A673 (cell line): ENCODE results near the gene NEURL3. TPM values are rescaled to one million over a fixed set of nuclear protein-coding genes. Genes with fewer than 3 reads are reported as not detected.

Source experiments
- BruUV-seq: library from RNA; stranded (reverse); fragments of 400-500 nt; replicated peaks from 2 replicates; lab custom pipeline; 2021; lab: Mats Ljungman, UMichigan
- CTCF ChIA-PET: fragments of 300-600 bp; sonication (Branson Sonifier 250); formaldehyde crosslinking; loops from one replicate; lab custom pipeline; 2022; ENCODE audit warnings: antibody characterized with exemption; lab: Charles Lee
- POLR2A ChIA-PET: fragments of 300-600 bp; sonication (Branson Sonifier 250); formaldehyde crosslinking; loops from one replicate; lab custom pipeline; 2022; ENCODE audit warnings: antibody characterized with exemption; ENCODE audit not compliant: low non-redundant PET; lab: Charles Lee
- DNase-seq: peaks from one replicate; pipeline ENCODE4 v3.0.0-alpha.2; 2015; ENCODE audit warnings: low spot score
- H3K27ac ChIP-seq: fragments of 200-600 bp; sonication (generic); 2 replicates; pipeline ENCODE4 v1.5.1; 2016; ENCODE audit warnings: mixed run types, low read depth, mild to moderate bottlenecking, mixed read lengths, antibody characterized with exemption, low read length; ENCODE audit not compliant: poor library complexity, severe bottlenecking
- H3K27me3 ChIP-seq: fragments of 200-600 bp; sonication (generic); replicated peaks from 2 replicates; pipeline ENCODE4 v1.6.1; 2017; ENCODE audit warnings: mixed run types, low read depth, mild to moderate bottlenecking, mixed read lengths, antibody characterized with exemption, low read length; ENCODE audit not compliant: insufficient read depth, poor library complexity
- H3K36me3 ChIP-seq: fragments of 200-600 bp; sonication (generic); 2 replicates; pipeline ENCODE4 v1.6.1; 2016; ENCODE audit warnings: mixed run types, mild to moderate bottlenecking, mixed read lengths, antibody characterized with exemption, low read length; ENCODE audit not compliant: insufficient read depth, poor library complexity, severe bottlenecking
- H3K4me1 ChIP-seq: fragments of 200-600 bp; sonication (generic); 2 replicates; pipeline ENCODE4 v1.6.1; 2017; ENCODE audit warnings: mixed run types, mild to moderate bottlenecking, mixed read lengths, antibody characterized with exemption, low read length; ENCODE audit not compliant: insufficient read depth, poor library complexity, severe bottlenecking
- H3K4me3 ChIP-seq: fragments of 200-600 bp; sonication (generic); 2 replicates; pipeline ENCODE4 v1.5.1; 2016; ENCODE audit warnings: low read depth, mixed run types, mild to moderate bottlenecking, mixed read lengths, low read length; ENCODE audit not compliant: poor library complexity, severe bottlenecking
- H3K9me3 ChIP-seq: fragments of 200-600 bp; sonication (generic); 2 replicates; pipeline ENCODE4 v1.6.1; 2016; ENCODE audit warnings: mixed run types, low read depth, mild to moderate bottlenecking, mixed read lengths, antibody characterized with exemption, low read length; ENCODE audit not compliant: poor library complexity, severe bottlenecking
- CTCF ChIP-seq: fragments of 300-800, 200-600 bp; sonication (generic); conservative IDR thresholded peaks from 2 replicates; pipeline ENCODE4 v1.5.1; 2017; ENCODE audit warnings: low read depth, mild to moderate bottlenecking, antibody characterized with exemption, low read length, moderate library complexity, mixed read lengths
- EZH2 ChIP-seq: fragments of 200-600 bp; sonication (generic); IDR thresholded peaks from 2 replicates; pipeline ENCODE4 v1.6.1; 2017; ENCODE audit warnings: borderline replicate concordance, low read depth, mild to moderate bottlenecking, mixed read lengths, antibody characterized with exemption, low read length; ENCODE audit not compliant: poor library complexity, severe bottlenecking
- intact Hi-C: fragments of 100-400 bp; cut with micrococcal nuclease; formaldehyde crosslinking; loops from one replicate; pipeline ENCODE4 v1.10.0; 2022; ENCODE audit not compliant: unreplicated experiment
- total RNA-seq: library from RNA; stranded (reverse); gene quantifications from 2 replicates; pipeline ENCODE4 v1.2.3, GENCODE V29; 2021

NEURL3 gene
- total RNA-seq, 1 experiment from 2014 or later = not detected

- Histone ChIP-seq H3K9me3 (no peaks in the 10 kb centered on the region), H3K4me1 (peaks cover 16% of the 10 kb centered on the region), H3K27me3 (no peaks in the 10 kb centered on the region), H3K36me3 (no peaks in the 10 kb centered on the region), H3K4me3 (no peak overlapping the region), H3K27ac (no peak overlapping the region)
- ChIA-PET POLR2A (interaction anchor here (0.6 kb wide), 1 partner anchor 1939 kb away, joined by 6 read pairs; no protein-coding TSS in a partner anchor), CTCF (no interaction called here)
- BruUV-seq = no TSS peak
- intact Hi-C loops = no loop called here
- TF ChIP-seq EZH2 (no peak), CTCF (no peak)
- no peak for DNase-seq
Observed at GRCh38 chr2:96541398-96542152, 36.4 kb upstream of the NEURL3 start.

DNA sequence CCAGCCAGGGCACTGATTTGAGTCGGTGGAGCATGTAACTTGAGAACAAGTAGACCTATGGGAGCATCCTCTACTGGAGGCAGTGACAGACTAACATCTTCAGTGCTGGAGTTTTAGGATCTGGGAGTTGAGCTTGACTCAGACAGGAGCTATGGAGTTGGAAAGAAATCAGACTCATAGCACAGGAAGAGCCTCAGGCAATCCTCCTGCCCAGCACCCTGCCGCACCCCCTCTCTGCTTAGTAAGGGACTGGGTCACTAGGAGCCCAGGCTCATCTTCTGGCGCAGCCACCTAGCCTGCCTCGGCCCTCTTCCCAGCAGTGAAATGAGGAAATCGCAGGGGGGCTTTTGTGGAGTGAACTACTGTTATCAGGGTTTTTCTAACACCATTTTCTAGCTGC is 35.0 kb upstream of the NEURL3 start:
- Histone ChIP-seq H3K9me3 (no peaks in the 10 kb centered on the region), H3K36me3 (no peaks in the 10 kb centered on the region), H3K4me1 (peaks cover 16% of the 10 kb centered on the region), H3K27ac (no peak overlapping the region), H3K4me3 (no peak overlapping the region), H3K27me3 (no peaks in the 10 kb centered on the region)
- BruUV-seq = no TSS peak
- POLR2A ChIA-PET = no interaction called here
- CTCF ChIA-PET = interaction anchor here (1.1 kb wide), 1 partner anchor 14 kb away, joined by 4 read pairs; no protein-coding TSS in a partner anchor
- intact Hi-C loops = no loop called here
- no peak for DNase-seq
- TF ChIP-seq EZH2 = no peak
- TF ChIP-seq CTCF = no peak

DNA sequence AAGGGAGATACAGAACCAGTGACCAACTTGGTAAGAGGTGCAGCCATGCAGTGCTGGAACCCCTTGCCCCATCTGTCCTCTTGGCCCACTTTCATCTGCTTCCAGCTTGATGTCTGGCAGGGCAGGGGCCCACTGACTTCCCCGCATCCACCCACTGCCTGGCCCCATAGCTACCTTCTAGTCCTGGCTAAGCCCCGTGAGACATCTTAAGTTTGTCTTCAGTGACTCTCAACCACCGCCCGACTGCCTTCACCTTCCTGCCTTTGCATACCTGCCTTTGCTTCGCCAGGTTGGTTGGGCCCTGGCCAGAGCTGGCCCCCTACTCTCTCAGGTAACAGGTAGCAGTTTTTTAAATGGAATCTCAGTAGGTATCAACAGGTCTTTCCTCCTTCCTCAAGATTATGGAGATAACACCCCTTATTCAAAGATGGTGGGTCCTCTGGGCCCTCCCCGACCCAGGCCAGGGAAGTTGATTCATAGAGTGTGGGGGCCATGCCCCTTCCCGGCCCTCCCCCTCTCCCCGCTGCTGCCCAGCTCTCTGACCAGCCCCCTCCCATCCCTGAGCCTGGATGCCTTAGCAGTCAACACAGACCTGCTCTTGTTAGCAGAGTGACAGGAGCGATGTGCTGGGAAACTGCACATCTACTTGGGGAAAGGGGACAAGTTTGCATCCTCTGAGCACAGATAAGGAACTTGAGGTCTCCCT is 34.2 kb upstream of the NEURL3 start:
- Histone ChIP-seq H3K27me3 (no peaks in the 10 kb centered on the region), H3K36me3 (no peaks in the 10 kb centered on the region), H3K9me3 (no peaks in the 10 kb centered on the region), H3K4me1 (peaks cover 24% of the 10 kb centered on the region), H3K4me3 (no peak overlapping the region), H3K27ac (no peak overlapping the region)
- no peak for DNase-seq
- POLR2A ChIA-PET = no interaction called here
- BruUV-seq = no TSS peak
- no peak for TF ChIP-seq CTCF
- TF ChIP-seq EZH2 = no peak
- intact Hi-C loops = no loop called here
- CTCF ChIA-PET = interaction anchor here (1.1 kb wide), 1 partner anchor 15 kb away, joined by 4 read pairs; no protein-coding TSS in a partner anchor
